Ascending aorta (tissue), 2 donors: ENCODE measurements around the gene NUBPL. TPM values are rescaled to one million over a fixed set of nuclear protein-coding genes. Genes with fewer than 3 reads are reported as not detected.

ENCODE experiments used
- DNase-seq, 2 donors: peaks; one replicate each; pipeline ENCODE4 v3.0.0-alpha.2; 2019; ENCODE audit warnings: low spot score in 2 of 2
- H3K27ac ChIP-seq, 2 donors: fragments of 200-600 bp; sonication (generic); one replicate each; pipeline ENCODE4 v1.5.1; 2016 to 2017; ENCODE audit warnings: mild to moderate bottlenecking in 1 of 2
- H3K27me3 ChIP-seq: fragments of 200-600 bp; sonication (generic); one replicate; pipeline ENCODE4 v1.5.1; 2017
- H3K36me3 ChIP-seq, 2 donors: fragments of 200-600 bp; sonication (generic); one replicate each; pipeline ENCODE4 v1.5.1; 2016
- H3K4me1 ChIP-seq, 2 donors: fragments of 200-600 bp; sonication (generic); one replicate each; pipeline ENCODE4 v1.5.1; 2016 to 2017; ENCODE audit warnings: mild to moderate bottlenecking in 1 of 2
- H3K4me3 ChIP-seq, 2 donors: fragments of 200-600 bp; sonication (generic); one replicate each; pipeline ENCODE4 v1.5.1; 2016 to 2017; ENCODE audit warnings: mild to moderate bottlenecking in 1 of 2
- H3K9me3 ChIP-seq, 2 donors: fragments of 200-600 bp; sonication (generic); one replicate each; pipeline ENCODE4 v1.5.1; 2016
- intact Hi-C: fragments of 100-400 bp; cut with DNase I; formaldehyde crosslinking; loops from one replicate; pipeline ENCODE4 v1.15.1; 2023
- total RNA-seq: library from RNA; depleted of rRNA; stranded (reverse); fragments of >200 nt; gene quantifications from one replicate; pipeline ENCODE4 v1.1.0, GENCODE V29; 2016
- TF ChIP-seq, protein P1 (sequence below), 3 experiments: fragments of 200-600 bp in 2 of 3; fragments of 450-650 bp in 1 of 3; sonication (generic) in 2 of 3; IDR thresholded peaks; one replicate each; pipeline ENCODE4 v1.5.1; 2016 to 2019; ENCODE audit warnings: antibody characterized with exemption in 3 of 3, mild to moderate bottlenecking in 1 of 3, moderate library complexity in 1 of 3

NUBPL gene
- total RNA-seq, 1 donor from 2014 or later = 1.7 TPM

DNA sequence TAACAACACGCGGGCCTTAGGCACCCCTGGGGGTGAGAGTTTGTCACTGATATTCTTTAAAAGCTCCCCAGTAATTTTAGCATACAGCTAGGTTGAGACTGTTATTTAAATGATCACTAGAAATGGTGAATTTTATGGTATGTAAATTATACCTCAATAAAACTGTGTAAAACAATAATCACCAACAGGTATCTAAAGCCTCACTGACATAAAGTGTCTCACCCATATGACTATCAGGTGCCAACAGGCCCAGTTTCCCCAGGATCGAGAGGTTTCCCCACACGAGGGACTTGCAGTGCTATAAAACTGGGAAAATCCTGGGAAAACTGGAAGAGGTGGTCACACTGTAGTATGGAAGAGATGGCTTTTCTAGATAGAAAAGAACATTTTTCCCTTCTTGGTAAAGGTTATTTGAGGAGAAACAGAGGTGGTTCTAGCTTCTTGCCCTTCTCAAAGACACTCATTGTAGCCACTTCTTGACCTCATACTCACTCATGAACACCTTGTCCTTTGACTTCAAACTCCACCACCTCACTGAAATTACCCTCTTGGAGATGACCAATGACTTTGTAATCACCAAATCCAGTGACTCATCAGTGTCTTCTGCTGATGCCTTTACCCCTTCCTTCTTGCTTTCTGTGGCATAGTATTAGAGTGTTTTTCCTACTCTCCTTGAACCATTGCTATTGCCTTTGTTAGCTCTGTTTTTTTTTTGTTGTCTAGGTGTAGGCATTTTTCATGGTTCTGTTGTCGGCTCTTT lies 24.8 kb upstream of the NUBPL start:
- Histone ChIP-seq H3K27ac (no peak overlapping the region), H3K4me1 (no peaks in the 10 kb centered on the region), H3K9me3 (no peaks in the 10 kb centered on the region), H3K36me3 (no peaks in the 10 kb centered on the region), H3K27me3 (no peaks in the 10 kb centered on the region), H3K4me3 (no peak overlapping the region)
- TF ChIP-seq, protein P1, sequence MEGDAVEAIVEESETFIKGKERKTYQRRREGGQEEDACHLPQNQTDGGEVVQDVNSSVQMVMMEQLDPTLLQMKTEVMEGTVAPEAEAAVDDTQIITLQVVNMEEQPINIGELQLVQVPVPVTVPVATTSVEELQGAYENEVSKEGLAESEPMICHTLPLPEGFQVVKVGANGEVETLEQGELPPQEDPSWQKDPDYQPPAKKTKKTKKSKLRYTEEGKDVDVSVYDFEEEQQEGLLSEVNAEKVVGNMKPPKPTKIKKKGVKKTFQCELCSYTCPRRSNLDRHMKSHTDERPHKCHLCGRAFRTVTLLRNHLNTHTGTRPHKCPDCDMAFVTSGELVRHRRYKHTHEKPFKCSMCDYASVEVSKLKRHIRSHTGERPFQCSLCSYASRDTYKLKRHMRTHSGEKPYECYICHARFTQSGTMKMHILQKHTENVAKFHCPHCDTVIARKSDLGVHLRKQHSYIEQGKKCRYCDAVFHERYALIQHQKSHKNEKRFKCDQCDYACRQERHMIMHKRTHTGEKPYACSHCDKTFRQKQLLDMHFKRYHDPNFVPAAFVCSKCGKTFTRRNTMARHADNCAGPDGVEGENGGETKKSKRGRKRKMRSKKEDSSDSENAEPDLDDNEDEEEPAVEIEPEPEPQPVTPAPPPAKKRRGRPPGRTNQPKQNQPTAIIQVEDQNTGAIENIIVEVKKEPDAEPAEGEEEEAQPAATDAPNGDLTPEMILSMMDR (IDR thresholded peaks at IDR 0.05) = no peak
- intact Hi-C loops = no loop called here
- DNase-seq = no peak

- no peak for DNase-seq
- TF ChIP-seq, protein P1 (IDR thresholded peaks at IDR 0.05) = no peak
These were observed 19.5 kb upstream of the NUBPL start for GRCh38 chr14:31541702-31542101.

GRCh38 chr14:31543969-31544799 lies 17.0 kb upstream of the NUBPL start:
- Histone ChIP-seq H3K4me3 (no peak overlapping the region), H3K4me1 (no peaks in the 10 kb centered on the region), H3K36me3 (no peaks in the 10 kb centered on the region), H3K27ac (no peak overlapping the region), H3K27me3 (no peaks in the 10 kb centered on the region), H3K9me3 (no peaks in the 10 kb centered on the region)
- intact Hi-C loops = no loop called here
- TF ChIP-seq, protein P1 (IDR thresholded peaks at IDR 0.05) = no peak
- no peak for DNase-seq

More at GRCh38 chr14:31541702-31542101, 19.5 kb upstream of the NUBPL start:
- Histone ChIP-seq H3K4me1 (no peaks in the 10 kb centered on the region), H3K9me3 (no peaks in the 10 kb centered on the region), H3K36me3 (no peaks in the 10 kb centered on the region), H3K4me3 (no peak overlapping the region), H3K27me3 (no peaks in the 10 kb centered on the region), H3K27ac (no peak overlapping the region)
- intact Hi-C loops = no loop called here

DNA sequence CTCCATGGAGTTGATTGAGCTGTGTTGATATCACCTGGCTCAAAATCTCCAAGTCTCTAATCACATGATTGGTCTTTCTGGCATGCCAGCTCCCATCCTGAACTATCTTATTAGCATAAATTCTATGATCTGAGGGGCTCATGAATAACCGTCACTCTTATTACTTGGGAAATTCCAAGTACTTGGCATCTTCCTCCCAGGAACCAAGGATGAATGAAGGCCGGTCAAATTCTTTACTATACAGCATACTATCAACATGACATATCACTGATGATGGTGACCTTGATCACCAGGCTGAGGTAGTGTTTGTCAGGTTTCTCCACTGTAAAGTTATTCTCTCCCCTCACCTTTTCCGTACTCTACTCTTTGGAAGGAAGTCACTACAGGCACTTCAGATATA lies 16.4 kb upstream of the NUBPL start:
- intact Hi-C loops = no loop called here
- Histone ChIP-seq H3K36me3 (no peaks in the 10 kb centered on the region), H3K27ac (no peak overlapping the region), H3K4me1 (no peaks in the 10 kb centered on the region), H3K27me3 (no peaks in the 10 kb centered on the region), H3K4me3 (no peak overlapping the region), H3K9me3 (no peaks in the 10 kb centered on the region)
- DNase-seq = no peak
- TF ChIP-seq, protein P1 (IDR thresholded peaks at IDR 0.05) = no peak

DNA sequence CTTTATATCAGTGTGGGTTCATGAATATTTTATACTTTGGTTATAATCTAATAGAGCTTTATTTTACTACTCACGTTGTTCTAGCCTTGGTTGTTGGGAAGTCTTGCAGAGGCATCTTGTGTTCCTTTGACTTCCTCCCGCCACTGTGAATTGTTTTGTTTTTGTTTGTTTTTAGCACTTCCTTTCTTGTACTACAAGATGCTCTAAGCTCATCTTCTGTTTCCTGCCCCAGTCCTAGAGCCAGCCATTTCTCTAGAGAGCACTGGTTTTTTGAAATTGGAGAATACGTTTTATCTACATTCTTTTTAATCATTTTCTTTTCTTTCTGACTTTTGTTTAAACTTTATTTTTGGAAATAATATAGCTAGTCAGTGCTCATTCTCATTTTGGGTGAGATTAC lies 15.9 kb upstream of the NUBPL start:
- H3K36me3 ChIP-seq = no peaks in the 10 kb centered on the region
- intact Hi-C loops = no loop called here
- TF ChIP-seq, protein P1 (IDR thresholded peaks at IDR 0.05) = no peak
- H3K27me3 ChIP-seq = no peaks in the 10 kb centered on the region
- no peaks in the 10 kb centered on the region for H3K9me3 ChIP-seq
- H3K4me3 ChIP-seq = no peak overlapping the region
- H3K4me1 ChIP-seq = no peaks in the 10 kb centered on the region
- no peak overlapping the region for H3K27ac ChIP-seq
- DNase-seq = no peak
